Neuronal stem cell (in vitro differentiated cells): Measurements from ENCODE around the gene CDC42EP1. TPM values are rescaled to one million over a fixed set of nuclear protein-coding genes. Genes with fewer than 3 reads are reported as not detected.

Source experiments
- DNase-seq: peaks from one replicate; pipeline ENCODE4 v3.0.0-alpha.2; 2013; ENCODE audit warnings: low spot score
- H2AFZ ChIP-seq: one replicate; pipeline ENCODE4 v1.6.1; 2013; ENCODE audit warnings: mild to moderate bottlenecking, low read length, inconsistent platforms
- H2AK5ac ChIP-seq: 2 replicates; pipeline ENCODE4 v1.6.1; 2013; ENCODE audit warnings: low read depth, mild to moderate bottlenecking, inconsistent platforms, low read length, moderate library complexity, mixed read lengths
- H2BK120ac ChIP-seq: 2 replicates; pipeline ENCODE4 v1.6.1; 2013; ENCODE audit warnings: low read depth, mild to moderate bottlenecking, inconsistent platforms, low read length, moderate library complexity, mixed read lengths
- H2BK12ac ChIP-seq: one replicate; pipeline ENCODE4 v1.6.1; 2013; ENCODE audit warnings: low read length, inconsistent platforms
- H2BK15ac ChIP-seq: 2 replicates; pipeline ENCODE4 v1.6.1; 2013; ENCODE audit warnings: mild to moderate bottlenecking, low read length, inconsistent platforms, mixed read lengths
- H2BK5ac ChIP-seq: one replicate; pipeline ENCODE4 v1.6.1; 2013; ENCODE audit warnings: inconsistent platforms, mild to moderate bottlenecking, low read length, moderate library complexity
- H3K14ac ChIP-seq: one replicate; pipeline ENCODE4 v1.6.1; 2013; ENCODE audit warnings: low read length, inconsistent platforms
- H3K18ac ChIP-seq: 2 replicates; pipeline ENCODE4 v1.6.1; 2013; ENCODE audit warnings: low read length, inconsistent platforms
- H3K23ac ChIP-seq: 2 replicates; pipeline ENCODE4 v1.6.1; 2013; ENCODE audit warnings: low read depth, mild to moderate bottlenecking, mixed read lengths, low read length, inconsistent platforms; ENCODE audit not compliant: poor library complexity
- H3K27ac ChIP-seq: replicated peaks from 3 replicates; pipeline ENCODE4 v1.5.1; 2013; ENCODE audit warnings: low read length, inconsistent platforms
- H3K27me3 ChIP-seq, 3 experiments: 2 replicates each; pipeline ENCODE4 v1.6.1; 2013; ENCODE audit warnings: low read length in 3 of 3, mild to moderate bottlenecking in 2 of 3, inconsistent platforms in 1 of 3, low read depth in 1 of 3, mixed read lengths in 1 of 3, moderate library complexity in 1 of 3; ENCODE audit not compliant: control insufficient read depth in 3 of 3, insufficient read depth in 3 of 3
- H3K36me3 ChIP-seq, 2 donors: replicated peaks in 1 of 2; 2 replicates each; pipeline ENCODE4 v1.6.1; 2013; ENCODE audit warnings: low read length in 2 of 2; ENCODE audit not compliant: control insufficient read depth in 2 of 2, insufficient read depth in 2 of 2
- H3K4ac ChIP-seq: 2 replicates; pipeline ENCODE4 v1.6.1; 2013; ENCODE audit warnings: inconsistent platforms, mild to moderate bottlenecking, low read length, moderate library complexity
- H3K4me1 ChIP-seq, 2 donors: 1 replicate in 1 of 2; 2 replicates in 1 of 2; pipeline ENCODE4 v1.6.1; 2013; ENCODE audit warnings: low read length in 2 of 2, low read depth in 1 of 2; ENCODE audit not compliant: control insufficient read depth in 2 of 2, insufficient read depth in 1 of 2
- H3K4me2 ChIP-seq: one replicate; pipeline ENCODE4 v1.6.1; 2013; ENCODE audit warnings: mild to moderate bottlenecking, low read length, inconsistent platforms; ENCODE audit not compliant: insufficient read depth, poor library complexity, severe bottlenecking
- H3K4me3 ChIP-seq, 2 donors: 2 replicates each; pipeline ENCODE4 v1.5.1; 2013; ENCODE audit warnings: low read length in 2 of 2, mild to moderate bottlenecking in 2 of 2, inconsistent platforms in 1 of 2, moderate library complexity in 1 of 2
- H3K79me1 ChIP-seq: one replicate; pipeline ENCODE4 v1.6.1; 2013; ENCODE audit warnings: low read depth, mild to moderate bottlenecking, inconsistent platforms, low read length, moderate library complexity
- H3K9ac ChIP-seq: one replicate; pipeline ENCODE4 v1.6.1; 2013; ENCODE audit warnings: mild to moderate bottlenecking, low read depth, low read length, inconsistent platforms; ENCODE audit not compliant: poor library complexity
- H3K9me3 ChIP-seq, 2 donors: replicated peaks in 1 of 2; 2 replicates each; pipeline versions ENCODE3 to v1.6.1; 2013; ENCODE audit warnings: low read length in 2 of 2, mild to moderate bottlenecking in 2 of 2, inconsistent platforms in 1 of 2, low read depth in 1 of 2, mixed read lengths in 1 of 2, moderate library complexity in 1 of 2; ENCODE audit not compliant: control insufficient read depth in 2 of 2, insufficient read depth in 1 of 2
- H4K8ac ChIP-seq: one replicate; pipeline ENCODE4 v1.6.1; 2013; ENCODE audit warnings: low read depth, mild to moderate bottlenecking, inconsistent platforms, low read length, moderate library complexity
- H4K91ac ChIP-seq: one replicate; pipeline ENCODE4 v1.6.1; 2013; ENCODE audit warnings: low read length, low read depth, mild to moderate bottlenecking, inconsistent platforms; ENCODE audit not compliant: poor library complexity
- WGBS, 2 donors: extraction: QIAGEN DNeasy Blood & Tissue Kit; methylation state at CpG; one replicate each; pipeline ENCODE4 v1.1.7; 2013; ENCODE audit warnings: missing lambda C conversion rate in 2 of 2, mixed read lengths in 1 of 2; ENCODE audit not compliant: insufficient read length in 2 of 2, insufficient replicate concordance in 1 of 2; ENCODE audit errors: extremely low coverage in 2 of 2; 5-methylcytosine and 5-hydroxymethylcytosine counted together
- small RNA-seq: library from polyadenylated mRNA; stranded (forward); fragments of <200 nt; extraction: miRNeasy Mini kit (QIAGEN cat#:217004); gene quantifications from one replicate; pipeline ENCODE3, GENCODE V24; 2013; ENCODE audit not compliant: insufficient read depth

CDC42EP1 gene

DNA sequence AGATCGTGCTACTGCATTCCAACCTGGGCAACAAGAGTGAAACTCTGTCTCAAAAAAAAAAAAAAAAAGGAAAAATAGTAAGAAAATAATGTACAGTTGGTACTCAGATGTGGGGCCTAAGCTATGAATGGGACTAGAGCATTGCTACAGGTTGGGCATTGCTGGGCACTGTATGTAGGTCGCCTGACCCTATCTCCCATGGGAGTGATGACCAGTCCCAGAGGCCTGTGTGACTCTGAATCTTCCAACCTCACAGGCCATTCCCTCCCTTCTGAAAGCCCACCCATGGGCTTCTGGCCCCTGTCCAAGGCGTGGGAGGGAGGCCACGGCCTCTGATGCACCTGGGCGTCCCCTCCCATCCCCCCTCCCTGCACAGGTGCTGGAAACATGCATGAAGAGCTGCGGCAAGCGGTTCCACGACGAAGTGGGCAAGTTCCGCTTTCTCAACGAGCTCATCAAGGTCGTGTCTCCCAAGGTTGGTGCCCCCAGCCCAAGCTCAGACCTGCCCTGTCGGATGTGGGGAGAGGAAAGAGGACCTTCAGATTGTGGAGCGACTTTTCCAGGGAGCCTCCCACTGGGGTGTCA, 57.9 kb downstream of the CDC42EP1 start:
- Histone ChIP-seq H2BK5ac (no peak overlapping the region), H3K23ac (no peak overlapping the region), H3K27me3 (no peaks in the 10 kb centered on the region), H2BK12ac (no peak overlapping the region), H3K4me2 (no peak overlapping the region), H4K8ac (no peak overlapping the region), H2AK5ac (no peak overlapping the region), H3K9ac (no peak overlapping the region), H3K14ac (no peak overlapping the region), H2BK120ac (no peak overlapping the region), H4K91ac (no peak overlapping the region), H3K4ac (no peak overlapping the region), H2BK15ac (no peak overlapping the region), H3K79me1 (no peaks in the 10 kb centered on the region), H3K27ac (no peak overlapping the region), H3K4me1 (peaks cover 0 to 3% of the 10 kb centered on the region in 2 donors), H3K18ac (no peak overlapping the region), H2AFZ (no peak overlapping the region), H3K9me3 (no peaks in the 10 kb centered on the region), H3K4me3 (no peak overlapping the region), H3K36me3 (peaks cover 34 to 82% of the 10 kb centered on the region in 2 donors)
- DNase-seq = no peak
- no CpG with 5 or more reads among the region's 14 CpGs for WGBS, 2 donors

DNA sequence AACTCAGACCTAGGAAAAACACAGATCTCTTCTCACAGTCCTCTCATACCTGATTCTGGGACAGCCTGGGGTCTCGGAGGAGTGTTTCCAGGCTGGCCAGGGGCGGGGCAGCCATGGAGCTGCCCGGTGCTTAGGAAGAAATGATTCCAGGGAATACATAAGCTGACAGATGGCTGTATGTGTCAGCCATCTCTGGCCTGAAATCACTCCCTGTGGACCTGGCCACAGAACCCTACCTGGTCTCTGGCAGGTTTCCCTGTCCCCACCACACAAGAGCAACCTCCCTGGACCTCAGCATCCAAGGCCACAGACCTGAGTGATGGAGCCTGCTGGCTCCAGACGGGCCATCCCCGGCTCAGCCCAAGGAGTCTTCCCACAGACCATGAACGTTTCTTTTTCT, 58.4 kb downstream of the CDC42EP1 start:
- H4K8ac ChIP-seq = no peak overlapping the region
- no peak overlapping the region for H2AK5ac ChIP-seq
- H3K27me3 ChIP-seq = no peaks in the 10 kb centered on the region
- peaks cover 2 to 4% of the 10 kb centered on the region in 2 donors for H3K4me1 ChIP-seq
- no peaks in the 10 kb centered on the region for H3K79me1 ChIP-seq
- H3K9me3 ChIP-seq = no peaks in the 10 kb centered on the region
- H3K18ac ChIP-seq = no peak overlapping the region
- no peak overlapping the region for H4K91ac ChIP-seq
- no peak overlapping the region for H3K4me3 ChIP-seq
- no peak overlapping the region for H2BK12ac ChIP-seq
- DNase-seq = no peak
- H3K27ac ChIP-seq = no peak overlapping the region
- no peak overlapping the region for H3K23ac ChIP-seq
- H3K9ac ChIP-seq = no peak overlapping the region
- H2BK120ac ChIP-seq = no peak overlapping the region
- H2AFZ ChIP-seq = no peak overlapping the region
- no peak overlapping the region for H3K14ac ChIP-seq
- H2BK5ac ChIP-seq = no peak overlapping the region
- H3K4me2 ChIP-seq = no peak overlapping the region
- no peak overlapping the region for H2BK15ac ChIP-seq
- no CpG with 5 or more reads among the region's 6 CpGs for WGBS, 2 donors
- no peak overlapping the region for H3K4ac ChIP-seq
- peaks cover 35 to 83% of the 10 kb centered on the region in 2 donors for H3K36me3 ChIP-seq

Small RNA genes within 50 kb of the gene (small RNA-seq; reads per million reads assigned to genes)
- gene RF00017 = not detected
